HG03460 (cell line): Measurements from ENCODE around the gene GATA2.

Experiments used
- ATAC-seq: cut with Tn5 transposase; IDR thresholded peaks from one replicate; pipeline ENCODE4 v1.9.1; 2021; ENCODE audit not compliant: unreplicated experiment

GATA2 gene

DNA sequence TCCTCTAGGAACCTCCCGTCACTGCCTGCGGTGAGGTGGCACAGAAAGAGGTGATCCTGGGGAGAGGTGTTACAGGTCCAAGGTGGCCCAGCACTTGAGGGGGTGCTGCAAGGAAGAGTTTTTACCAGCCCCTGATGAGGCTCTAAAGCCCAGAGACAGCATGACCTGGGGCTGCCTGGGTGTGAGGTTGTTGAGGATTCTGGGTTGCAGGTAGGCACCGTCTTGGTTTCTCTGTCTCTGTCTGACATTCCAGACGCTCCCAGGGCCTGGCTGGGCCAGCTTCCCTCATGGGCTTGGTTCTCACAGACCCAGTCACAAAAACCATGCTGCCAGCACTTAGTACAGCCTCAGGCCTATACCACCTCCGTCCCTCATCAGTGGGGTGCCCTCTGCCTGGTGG lies 57.4 kb downstream of the GATA2 start:
- ATAC-seq, result no peak

- no peak for ATAC-seq
These were observed 57.9 kb downstream of the GATA2 start for GRCh38 chr3:128435058-128435457.

DNA sequence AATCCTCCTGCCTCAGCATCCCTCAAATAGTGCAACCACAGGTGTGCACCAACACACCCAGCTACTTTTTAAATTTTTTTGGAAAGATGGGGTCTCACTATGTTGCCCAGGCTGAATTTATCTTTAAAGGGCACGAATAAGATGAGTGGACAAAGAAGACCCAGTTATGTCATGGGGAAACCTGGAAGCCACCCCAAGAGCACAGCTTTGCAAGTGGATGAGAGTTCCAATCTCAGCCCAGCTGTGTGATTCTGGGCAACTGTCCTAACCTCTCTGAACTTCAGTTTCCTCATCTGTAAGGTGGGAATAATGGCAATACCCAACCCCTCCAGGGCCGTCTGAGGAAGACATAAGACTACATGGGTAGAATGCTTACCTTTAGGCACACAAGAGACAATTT lies 58.5 kb downstream of the GATA2 start:
- no peak for ATAC-seq

DNA sequence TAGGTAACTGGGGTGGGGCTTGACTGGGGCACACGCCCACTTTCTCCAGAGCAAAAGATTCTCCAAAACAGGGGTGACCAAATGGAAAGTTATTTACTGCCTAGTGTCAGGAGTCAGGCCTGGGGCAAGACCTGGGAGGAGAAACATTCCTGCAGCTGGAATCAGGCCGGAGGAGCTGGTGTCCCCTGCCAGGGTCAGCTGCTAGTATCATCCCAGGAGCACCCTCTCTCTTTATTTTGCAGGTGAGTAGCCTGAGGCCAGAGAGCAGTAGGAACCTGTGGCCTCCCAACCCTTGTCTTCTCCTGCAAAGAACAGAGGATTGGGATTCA lies 59.2 kb downstream of the GATA2 start:
- ATAC-seq, result no peak

DNA sequence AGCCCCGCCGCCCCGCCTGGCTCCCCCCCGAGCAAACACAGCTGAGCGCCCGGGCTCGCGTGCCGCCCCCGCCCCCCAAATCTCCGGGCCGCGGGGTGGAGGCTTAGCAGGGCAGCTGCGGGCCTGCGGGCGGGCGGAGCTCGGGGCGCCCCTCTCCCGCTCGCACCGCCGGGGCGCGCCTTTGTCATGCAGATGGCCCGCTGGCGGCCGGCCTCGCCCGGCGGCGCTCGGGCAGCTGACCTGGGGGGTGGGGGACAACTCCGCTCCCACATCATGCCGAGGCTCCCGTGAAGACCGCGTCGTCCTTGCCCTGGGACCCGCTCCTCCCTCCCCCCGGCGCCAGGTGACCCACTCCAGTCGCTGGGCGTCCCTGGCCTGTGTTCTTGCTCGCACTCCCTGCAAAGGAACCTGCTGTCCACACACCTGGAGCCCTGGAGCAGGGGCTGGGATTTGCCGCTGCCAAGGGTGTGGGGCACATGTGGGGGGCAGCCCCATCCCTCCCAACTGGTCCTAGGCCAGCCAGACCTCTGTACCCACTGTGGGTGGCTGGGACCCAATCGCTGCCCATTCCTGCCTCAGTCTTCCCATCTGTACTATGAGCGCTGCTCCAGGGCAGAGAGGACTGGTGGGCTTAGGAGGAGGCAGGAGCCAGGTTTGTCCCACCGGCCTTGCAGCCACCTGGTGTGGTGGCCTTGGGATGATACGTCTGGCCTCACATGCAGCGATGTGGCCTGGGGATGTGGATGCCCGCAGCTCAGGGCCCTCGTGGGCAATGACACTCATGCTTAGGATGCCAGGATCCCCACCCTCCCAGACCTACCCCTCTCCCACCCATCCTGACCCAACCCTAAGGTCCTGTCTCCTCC lies 59.8 kb downstream of the GATA2 start:
- no peak for ATAC-seq

DNA sequence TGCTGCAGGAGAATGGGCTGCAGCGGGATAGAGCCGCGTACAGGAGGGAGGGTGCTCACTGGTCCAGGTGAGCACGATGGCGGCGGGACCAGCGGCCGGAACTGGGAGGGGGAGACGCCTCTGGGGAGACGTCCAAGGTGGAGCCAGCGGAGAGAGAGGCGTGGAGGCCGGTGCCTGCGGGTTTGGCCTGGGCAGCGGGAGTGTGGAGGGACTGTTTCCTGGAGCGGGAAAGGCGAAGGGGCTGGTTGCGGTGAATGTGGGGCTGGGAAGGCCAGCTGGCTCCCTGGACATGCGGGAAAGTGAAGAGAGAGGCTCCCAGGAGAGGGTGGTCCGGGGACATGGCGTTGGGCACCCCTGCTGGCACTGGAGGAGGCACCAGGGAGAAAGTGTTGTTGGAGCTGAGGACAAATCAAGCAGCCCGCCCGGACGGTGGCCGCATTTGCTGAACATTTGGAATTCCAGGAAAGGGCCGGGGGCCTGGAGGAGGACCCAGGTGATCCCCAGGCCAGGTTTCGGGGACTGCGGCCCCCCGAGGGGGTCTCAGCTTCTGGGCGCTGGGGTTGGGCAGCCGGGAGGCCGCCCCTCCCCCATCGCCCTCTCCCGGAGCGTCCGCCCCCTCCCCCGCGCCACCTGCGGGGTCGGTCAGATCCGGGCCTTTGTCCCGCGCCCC lies 60.6 kb downstream of the GATA2 start:
- no peak for ATAC-seq

GRCh38 chr3:128431803-128432300 lies 61.1 kb downstream of the GATA2 start:
- no peak for ATAC-seq

DNA sequence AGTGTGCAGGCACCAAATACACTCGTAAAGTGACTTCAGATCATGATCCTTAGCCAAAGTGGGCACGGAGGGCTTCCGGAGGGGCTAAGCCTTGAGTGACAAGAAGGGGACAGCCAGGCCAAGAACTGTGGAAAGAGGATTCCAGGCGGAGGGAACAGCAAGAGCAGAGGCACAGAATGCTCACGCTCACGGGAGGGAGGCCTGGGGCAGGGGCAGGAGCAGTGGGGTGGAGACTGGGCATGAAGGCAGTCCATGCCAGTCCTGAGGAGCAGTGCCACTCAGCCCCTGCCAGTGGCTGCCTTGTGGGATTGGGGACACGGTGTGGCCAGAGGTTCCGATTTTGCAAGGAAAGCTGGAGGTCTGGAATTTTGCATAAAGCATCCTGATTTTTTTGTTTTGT lies 62.3 kb downstream of the GATA2 start:
- ATAC-seq, result no peak

DNA sequence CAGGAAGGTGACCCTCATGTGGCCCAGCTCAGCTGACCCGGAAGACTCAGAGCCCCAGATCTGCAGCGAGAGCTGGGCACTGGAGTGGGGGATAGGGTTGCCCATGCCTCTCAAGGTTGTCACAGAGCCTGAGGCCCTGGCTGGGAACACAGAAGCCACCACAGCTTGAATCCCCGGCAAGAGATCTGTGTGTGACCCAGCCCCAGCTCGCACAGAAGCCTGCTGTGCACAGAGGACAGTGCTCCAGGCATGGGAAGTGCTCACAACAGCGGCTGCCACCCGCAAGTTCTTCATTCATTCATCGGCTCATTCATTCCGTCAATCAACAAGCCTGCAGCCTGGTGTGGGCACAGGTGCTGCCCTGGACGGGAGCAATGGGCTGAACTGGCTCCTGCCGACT lies 62.7 kb downstream of the GATA2 start:
- no peak for ATAC-seq

GRCh38 chr3:128429751-128430150 lies 63.2 kb downstream of the GATA2 start:
- ATAC-seq, result no peak
